Measurements from ENCODE around the gene MKI67.
"Not testable (repeated sequence)": the region's sequence is repeated elsewhere in the genome, so short reads cannot be mapped to it uniquely, and the experiment has no call there.

MKI67 gene

DNA sequence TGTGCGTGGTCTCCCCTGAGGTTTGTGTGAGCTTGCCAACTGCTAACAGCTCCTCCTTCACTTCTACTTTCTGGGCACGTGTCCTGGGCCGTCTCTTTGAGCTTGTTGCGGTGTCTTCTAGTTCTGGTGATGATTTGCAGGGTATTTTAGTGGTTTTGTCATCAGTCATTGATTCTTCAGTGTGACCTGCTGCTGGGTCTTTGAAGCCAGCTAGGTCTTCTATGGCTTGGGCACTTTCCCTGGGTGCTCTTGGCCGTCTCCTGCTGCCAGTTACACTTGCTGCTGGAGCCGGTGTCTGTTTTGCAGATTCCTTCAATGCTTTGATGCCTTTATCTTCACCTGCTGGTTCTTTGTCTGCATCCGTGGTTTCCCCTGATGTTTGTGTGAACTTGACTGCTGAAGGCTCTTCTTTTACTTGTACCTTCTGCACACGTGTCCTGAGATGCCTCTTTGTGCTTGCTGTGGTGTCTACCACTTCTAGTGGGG lies 23.0 kb downstream of the MKI67 start:
- DNase-seq, result no peak

DNA sequence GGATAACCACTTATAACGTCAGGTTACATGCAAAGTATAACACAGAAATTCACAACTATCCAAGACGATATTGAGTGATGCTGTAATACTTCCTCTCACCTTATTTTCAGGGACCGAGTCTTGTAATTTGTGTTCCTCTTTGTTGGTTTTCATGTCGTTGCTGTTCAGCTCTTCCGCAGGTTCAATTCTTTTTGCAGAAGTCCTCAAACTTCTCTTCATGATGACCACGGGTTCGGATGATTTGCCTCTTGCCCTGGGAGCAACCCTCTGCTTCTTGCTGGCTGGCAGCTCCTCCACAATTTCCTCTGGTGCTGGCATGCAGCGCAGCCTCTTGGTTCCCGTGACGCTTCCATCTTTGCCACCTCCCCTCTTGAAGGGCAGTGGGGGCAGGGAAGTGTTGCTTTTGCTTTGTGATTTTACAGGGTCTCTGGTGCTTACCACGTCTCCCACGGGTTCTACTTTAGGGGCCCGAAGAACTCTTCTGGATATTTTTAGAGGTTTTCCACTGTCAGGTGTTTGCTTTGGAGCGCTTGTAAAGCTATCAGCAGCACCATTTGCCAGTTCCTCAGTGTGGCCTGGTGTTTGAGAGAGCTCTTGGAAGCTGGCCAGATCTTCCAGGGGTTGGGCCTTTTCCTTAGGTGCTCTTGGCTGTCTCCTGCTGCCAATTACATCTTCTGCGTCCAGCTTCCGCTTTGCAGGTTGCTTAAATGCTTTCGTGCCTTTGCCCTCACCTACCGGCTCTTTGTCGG lies 23.6 kb downstream of the MKI67 start:
- DNase-seq, result no peak

DNA sequence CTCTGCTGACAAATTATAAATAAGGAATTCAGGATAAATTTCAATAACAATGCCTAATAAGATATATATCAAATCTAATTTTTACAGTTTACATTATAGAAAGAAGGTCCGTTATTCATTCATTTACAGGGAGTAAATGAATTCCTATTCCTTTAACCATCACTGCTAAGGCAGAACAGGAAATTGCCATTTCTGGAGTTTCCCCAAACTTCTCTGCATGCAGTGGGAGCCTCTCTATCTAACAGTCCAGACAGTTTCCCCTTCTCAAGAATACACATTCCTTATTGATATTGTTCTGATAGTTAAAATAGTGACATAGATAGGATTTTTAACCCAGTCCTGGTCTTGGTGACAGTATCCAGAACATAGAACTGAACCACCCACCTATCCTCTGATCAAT lies 24.3 kb downstream of the MKI67 start:
- DNase-seq, result no peak

DNA sequence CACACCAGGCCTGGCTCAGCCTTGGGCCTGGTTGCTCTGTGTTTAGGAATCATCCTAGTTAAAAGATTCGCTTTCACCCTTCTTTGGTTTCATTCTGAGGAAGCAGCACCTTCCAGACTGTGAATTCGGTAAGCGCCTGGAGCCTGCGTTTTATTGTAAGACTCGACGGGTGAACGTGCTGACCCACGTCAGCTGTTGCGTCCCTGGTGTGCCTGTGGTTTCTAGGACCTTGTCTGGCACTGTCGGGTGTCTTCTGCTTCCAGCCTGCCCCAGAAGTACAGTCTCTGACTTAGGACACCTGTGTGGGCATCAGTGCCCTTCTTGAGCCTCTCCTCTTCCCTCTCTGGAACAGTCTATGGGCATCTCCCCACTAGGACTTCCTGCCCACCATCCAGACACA lies 26.3 kb downstream of the MKI67 start:
- DNase-seq, result no peak

DNA sequence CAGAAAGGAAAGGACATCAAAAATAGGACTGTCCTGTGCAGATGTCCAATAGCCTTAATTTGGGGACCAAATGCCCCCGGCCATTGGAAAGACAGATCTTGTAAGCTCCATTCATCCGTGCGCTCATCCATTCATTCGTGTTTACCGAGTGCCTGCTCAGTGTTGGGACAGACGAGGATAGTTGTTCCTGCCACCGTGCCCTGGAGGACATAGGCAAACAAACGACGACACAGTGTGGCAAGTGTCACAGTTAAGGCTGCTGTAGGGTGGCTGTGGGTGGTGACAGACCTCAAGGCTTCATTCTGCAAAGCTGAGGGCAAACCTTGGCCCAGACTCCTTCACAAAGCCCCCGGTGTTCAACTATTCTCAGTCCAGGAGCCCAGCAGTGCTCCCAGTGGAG lies 27.6 kb downstream of the MKI67 start:
- no peak for DNase-seq

DNA sequence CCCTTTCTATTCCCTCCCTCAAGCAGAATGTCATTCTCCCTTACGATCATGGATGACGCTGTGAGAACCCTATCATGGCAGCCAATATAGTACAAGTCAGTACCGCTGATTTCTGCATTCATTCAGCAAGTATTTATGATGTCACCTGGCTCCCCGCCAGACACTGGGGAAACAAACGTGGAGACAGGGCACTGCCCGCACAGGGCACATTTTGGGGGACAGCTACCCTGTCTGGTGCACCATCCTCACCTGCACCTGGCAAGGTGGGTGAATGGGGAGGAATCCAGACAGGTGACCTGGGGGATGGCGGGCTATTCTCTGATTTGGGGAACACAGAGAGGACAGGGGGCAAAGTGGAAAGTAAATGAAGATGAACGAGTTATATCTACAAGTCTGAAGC lies 28.4 kb downstream of the MKI67 start:
- DNase-seq, result no peak

DNA sequence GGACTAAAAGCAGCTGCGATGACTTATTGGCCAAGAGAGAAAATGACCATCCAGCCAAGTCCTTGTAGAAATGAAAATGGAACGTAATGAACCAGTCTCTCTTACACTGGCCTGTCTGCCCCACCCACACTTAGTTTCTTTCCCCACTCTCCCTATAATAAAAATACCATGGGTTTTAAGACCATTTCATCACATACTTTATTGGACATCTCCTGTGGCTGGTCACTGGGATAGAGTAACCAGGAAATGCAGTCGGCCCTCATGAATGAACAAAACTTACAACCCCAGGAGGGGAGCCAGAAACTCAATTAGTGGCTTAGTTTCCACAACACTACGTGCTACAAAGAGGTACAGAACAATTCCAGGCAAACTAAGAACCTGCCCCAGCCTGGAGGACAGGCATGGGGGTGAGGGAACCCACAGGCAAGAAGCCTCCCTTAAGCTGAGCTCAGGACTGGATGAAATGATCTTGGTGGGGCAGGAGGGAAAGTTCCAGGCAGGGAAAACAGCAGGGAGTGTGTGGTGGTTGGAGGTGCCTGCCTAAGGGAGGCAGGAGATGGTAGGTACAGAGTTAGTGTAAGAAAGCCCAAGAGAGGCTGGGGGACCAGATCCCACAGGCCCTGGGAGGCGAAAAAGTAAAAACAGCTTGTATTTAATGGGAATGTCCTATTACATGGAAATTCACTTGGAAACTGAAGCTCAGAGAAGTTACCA lies 29.6 kb downstream of the MKI67 start:
- DNase-seq, result no peak

DNA sequence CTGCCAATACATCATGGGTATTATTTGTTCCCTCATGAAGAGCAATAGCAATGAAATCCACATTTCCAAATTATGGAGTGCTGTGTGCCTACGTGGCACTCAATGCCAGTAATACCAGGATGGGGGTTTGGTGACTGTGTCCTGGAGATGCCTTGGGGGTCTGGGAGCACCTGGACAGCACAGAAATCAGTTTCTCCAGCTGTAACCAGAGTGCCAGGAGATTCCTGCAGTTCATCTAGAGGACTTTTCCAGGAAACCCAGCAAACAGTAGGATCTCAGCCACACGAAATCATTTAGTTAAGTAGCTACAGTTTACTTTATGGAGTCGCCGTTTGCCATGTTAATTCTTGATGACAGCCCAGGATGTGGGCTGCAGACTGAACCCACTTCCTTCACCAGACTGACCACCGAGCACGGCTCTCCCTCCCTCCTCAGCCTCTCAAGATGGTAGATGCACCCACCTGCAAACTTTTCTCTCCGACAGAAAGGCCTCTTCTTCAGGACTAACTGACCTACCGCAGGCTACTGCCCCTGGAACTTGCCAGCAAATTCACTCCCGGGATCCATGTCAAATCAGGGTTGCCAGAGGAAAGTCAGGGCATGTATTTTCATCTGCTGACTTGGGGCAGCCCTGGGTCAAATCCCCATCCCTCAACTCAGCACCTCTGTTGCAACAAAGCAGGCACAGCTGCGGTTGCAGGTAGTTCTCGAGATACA lies 30.3 kb downstream of the MKI67 start:
- DNase-seq, result no peak

DNA sequence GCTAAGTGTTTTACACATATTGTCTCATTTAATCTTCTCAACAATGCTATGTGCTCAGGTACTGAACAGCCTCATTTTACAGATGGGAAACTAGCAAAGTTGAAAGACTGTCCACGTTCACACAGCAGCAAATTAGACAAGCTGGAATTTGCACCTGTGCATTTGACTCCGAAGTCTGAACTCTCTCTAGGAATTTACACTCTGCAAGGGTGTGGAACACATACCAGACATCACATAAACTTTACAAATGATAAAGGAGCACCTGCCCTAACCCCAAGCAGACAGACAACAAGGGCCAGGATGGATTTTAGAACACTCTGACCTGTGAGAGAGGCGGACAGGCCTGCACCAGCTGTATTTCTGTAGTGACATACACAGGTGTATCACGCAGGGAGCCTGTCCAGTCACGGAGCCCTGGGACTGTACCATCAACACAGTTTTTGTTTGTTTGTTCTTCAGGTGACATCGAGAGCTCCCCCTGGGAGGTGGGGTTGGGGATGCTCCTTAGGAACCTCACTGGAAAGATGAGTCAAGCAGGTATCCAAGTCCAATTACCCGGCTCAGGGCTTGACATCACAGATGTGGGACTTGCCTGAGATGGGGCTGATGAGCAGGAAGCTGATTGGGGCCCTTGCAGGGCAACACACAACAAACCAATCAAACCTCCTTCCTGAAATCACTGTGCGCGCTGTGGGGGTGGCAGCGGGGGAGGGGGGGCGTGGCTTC lies 31.0 kb downstream of the MKI67 start:
- peak; percentile 25 for DNase-seq

DNA sequence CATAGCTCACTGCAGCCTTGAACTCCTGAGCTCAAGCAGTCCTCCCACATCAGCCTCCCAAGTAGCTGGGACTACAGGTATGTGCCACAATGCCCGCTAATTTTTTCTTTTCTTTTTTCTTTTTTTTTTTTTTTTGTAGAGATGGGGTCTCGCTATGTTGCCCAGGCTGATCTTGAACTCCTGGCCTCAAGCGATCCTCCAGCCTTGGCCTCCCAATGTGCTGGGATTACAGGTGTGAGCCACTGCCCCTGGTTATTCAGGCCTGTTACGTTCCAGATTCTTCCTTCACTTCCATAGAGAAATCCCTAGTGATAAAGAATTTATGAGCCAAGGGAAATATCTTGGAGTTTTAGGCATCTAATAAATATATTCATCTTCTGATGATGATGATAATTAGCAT lies 31.6 kb downstream of the MKI67 start:
- DNase-seq, result not testable (repeated sequence)

DNA sequence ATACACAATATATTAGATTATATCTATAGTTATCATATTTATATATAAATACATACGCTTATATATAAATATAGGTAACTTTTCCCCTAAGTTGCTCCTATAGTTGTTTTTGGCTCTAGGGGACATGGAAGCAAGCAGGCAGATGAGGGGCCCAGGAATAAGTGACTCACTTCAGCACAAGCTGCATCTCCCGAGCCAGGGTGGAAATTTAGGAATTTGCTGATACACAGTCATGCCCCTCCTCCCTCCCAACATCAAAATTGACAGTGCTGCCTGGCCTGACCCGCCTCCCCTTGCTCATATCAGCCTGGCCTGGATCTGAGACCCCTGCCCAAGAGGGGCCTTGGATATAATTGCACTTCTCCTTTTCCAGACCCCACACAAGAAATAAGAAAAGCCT lies 33.8 kb downstream of the MKI67 start:
- no peak for DNase-seq

DNA sequence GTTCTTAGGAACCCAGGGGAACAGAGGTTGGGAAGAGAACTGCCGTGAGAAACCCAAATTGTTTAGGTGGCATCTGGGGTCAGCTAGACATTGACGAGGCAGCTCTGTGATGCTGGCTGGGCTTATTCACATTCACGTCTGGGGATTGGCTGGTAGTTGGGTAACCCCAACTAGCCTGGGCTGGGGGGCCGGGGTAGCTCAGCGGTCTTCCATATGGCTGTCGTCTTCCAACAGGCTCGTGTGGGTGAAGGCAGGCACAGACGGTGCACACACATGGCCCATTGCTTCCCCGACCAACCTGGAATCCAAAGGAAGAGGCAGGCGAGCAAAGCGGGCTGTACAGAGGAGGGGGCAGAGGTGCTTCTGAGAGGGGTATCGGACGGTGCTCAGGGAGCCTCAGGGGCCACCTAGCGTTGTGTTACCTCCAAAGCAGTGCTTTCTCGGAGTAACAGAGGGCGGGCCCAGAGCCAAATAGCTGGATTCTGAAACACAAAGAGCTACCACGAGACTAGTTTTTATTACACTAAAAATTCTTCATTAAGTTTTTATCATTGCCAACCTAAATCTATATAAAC lies 34.5 kb downstream of the MKI67 start:
- DNase-seq, result no peak

DNA sequence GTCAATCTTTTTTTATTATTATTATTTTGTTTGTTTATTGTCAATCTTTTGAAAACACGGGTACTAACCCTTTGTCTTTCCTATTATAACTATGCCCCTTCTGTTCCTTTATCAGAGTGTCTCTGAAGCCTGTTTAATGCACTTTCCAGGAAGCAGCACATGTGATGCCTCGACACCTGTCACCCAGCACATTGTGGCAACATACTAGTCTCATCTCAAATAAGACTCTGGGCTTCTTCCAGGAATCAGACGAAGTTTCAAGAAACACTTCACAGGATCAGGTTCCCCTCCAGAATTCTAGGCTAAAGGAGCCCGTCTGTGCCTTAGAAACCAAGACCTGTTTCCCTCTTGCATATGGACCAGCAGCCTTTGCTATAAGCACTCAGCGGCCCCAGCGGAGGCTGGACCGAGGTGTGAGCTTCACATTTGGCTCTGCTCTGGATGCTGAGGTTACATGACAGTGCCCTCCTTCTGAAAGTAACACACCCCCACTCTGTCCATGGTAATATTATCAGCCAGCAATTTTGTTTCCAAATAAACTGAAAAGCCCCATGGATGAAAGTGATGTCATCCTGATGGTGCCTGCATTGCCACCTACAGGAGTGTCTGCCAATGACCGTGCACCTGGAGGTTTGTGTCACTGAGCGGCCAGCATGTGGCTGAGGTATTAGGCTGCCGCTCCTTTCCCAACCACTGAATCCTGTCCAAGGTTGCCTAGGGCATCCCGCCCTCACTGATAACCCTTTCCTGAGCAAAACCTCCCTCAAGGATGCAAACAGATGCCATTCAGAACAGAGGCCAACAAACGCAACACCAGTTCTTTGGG lies 38.1 kb downstream of the MKI67 start:
- DNase-seq, result peak; percentile 34

DNA sequence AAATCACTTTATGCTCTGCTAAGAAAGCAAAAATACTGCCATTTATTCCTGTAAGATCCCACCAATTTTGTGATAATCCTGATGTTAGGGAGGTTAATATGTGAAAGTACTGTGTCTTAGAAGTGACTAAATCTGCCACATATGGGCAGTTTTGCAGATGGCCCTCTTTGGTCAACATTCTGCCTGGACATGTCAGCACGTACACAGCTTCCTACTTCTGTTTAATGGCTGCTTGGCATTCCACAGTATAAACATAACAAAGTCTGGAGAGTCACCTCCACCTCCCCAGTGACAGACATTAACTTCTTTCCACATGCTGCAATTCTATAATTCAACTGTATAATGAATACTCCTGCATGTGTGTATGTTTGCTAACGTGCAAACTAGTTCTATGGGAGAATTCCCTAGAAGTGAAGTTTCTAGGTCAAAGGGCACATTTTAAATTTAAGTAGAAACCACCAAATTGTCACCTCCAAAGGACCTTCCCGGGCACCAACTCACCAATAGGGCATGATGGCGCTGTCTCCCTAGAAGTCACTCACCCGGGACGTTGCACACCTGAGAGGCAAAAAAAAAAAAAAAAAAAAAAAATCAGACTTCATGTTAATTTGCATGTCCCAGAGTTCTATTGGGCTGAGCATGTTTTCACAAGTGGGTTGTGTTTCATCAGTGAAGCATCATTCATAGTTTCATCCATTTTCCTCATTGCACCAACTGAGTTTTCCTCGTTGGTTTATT lies 38.9 kb downstream of the MKI67 start:
- DNase-seq, result no peak

DNA sequence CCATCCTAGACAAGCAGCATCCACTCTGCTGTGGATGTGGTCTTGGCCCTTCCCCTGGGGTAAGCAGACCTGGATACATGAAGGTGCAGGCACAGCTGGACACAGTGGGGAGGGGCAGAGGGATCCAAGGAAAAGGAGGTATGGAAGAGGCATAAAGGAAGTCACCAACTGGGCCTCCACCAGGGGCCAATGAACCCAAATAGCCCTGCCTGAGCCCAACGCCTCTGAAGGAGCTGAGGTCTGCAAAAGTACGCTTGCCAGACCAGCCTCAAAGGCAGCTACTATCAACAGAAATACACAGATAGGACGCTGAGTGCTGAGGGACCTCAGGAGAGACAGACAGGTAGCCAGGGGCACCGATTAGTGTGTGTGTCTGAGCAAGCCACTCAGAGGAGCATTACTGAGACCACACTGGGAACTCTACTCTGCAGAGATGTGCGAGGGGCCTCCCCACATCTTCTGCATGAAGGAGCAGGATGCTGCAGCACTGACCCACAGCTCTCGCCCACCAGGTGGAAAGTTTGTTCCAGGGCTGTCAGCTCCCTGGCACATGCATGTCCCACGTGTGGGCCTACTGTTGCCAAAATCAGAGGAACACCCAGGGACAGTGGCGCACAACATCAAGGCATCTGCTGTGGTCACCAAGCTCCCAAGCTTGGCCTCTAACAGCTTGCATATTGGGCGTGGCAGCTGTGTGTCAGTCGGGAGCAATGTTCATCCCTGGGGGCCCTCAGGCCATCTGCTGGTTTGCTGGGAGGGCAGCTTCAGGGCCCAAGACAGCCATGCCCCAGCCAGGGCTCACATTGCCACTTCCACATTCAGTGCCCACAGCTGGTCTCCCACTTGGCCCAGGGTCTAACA lies 40.0 kb downstream of the MKI67 start:
- peak; percentile 16 for DNase-seq

DNA sequence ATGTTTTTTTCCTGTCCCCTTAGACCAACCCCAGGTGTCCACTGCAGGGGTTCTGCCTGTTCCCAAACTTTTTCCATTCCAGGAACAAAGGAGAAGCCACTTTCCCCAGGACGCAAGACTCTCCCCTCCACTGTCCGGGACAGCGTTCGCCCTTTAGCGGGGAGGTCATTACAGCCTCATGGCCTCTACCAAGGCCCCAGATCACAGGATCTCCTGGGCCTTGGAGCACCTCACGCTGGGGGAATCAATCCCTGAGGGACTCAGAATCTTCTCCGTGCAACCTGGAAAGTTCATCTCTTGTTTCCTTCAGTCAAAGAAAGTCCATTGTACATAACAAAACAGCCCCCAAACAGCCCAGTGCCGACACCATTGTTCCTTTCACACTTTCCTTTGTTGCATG lies 41.2 kb downstream of the MKI67 start:
- DNase-seq, result no peak

DNA sequence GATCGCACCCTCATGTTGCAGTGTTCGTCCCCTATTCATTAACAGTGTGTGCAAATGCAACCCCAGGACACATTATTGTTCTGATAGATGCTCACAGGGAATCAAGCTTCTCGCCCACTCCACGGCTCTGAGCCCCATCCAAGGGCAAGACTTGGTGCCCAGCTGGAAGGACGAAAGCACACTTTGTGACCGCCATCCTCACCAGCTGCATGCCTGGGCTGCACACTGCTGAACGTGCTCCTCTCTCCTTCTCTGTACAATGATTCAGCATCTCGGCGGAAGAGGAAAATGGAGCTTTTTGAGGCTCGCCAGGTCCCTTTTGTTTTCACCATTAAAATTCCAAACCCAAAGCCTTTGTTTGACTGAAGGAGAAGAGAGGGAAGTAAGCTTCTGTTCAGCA lies 41.9 kb downstream of the MKI67 start:
- no peak for DNase-seq

DNA sequence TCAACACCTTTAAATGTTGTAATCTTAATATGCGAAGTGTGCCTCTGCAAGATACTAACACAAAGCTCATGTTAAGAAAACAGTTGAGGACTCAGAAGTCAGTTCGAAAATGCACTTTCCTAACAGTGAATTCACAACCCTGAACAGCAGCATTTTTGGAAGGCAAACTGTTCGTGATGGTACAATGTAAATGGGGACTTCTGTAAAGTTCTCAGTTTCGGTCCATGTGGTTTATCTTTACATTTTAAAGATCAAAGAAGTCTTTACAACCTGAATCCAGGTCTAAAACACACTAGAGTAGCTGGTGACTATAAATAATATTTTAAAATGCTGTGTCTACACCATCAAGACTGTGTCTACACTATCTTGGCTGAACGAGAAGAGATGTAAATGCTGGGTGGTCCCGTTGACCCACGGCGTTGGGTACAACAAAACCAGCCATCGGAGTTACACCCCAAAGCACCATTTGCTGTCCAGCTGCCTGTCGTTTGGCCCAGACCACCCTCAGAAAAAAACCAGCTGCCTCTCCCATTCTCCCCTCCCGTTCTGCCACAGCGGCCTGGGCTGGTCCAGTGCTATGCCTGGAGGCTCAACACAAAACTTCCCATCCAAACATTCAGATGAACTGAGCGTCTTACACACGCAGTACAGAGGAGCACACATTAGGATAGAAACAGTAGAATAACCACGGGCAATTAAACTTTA lies 42.9 kb downstream of the MKI67 start:
- DNase-seq, result no peak

DNA sequence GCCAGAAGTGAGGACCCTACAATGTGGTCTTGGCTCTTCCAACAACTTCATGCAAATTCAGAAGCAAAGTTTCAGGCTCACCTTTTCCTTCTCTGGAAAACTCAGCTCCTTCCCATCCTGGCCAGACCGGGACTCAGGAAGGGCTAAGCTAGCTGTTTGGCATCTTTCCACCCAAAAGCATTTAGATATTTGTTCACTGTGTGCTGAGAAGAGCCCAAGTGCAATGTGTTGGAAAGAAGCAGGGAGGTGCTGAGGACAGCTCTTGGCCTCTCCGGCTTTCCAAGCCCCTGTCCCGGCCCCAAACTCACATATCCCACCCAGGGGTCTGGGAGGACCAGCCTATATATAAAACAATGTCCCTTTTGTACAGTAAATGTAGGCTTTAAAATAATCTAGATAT lies 44.5 kb downstream of the MKI67 start:
- DNase-seq, result no peak

DNA sequence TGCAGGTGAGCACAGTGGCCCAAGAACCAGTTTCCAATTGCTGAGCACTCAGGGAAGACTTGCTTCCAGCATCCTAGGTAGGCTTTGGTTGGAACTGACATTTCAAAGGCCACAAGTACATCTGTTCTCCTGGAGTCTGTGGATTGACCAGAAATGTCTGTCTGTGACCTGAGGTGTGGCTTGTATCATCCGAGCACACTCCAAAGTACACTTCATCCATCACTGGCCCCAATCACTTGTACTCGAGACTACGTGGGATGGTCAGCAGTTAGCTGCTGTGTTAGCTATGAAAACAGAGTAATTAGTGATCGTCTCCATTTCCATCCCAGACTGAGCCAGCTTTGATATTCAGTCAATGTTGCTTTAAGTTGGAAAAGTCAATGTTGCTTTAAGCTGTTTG lies 45.0 kb downstream of the MKI67 start:
- no peak for DNase-seq

All from NCI-H2171 treated with DMSO at 0.1 percent for 48 hours (cell line).